ENCODE measurements around the gene DNAJC1.
"Not testable (repeated sequence)": the region's sequence is repeated elsewhere in the genome, so short reads cannot be mapped to it uniquely, and the experiment has no call there.

The DNAJC1 gene

DNA sequence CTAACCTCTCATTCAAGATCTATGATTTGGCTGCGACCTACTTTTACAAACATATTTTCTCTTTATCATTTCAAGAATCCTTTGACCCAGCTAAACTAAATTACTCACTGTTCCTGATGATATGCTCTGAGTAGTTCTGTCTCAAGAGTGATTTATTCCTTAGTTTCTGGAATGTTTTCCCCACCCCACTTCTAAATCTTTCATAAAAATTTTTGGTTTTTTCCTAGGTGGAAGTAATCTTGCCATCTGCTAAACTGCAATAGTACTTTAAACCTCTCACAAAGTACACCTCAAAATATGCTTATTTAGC, 170.8 kb downstream of the DNAJC1 start:
- H3K36me3 ChIP-seq (ENCODE audit: control insufficient read depth, insufficient read depth, low read length), result peaks cover 3% of the 10 kb centered on the region
- peaks cover 6% of the 10 kb centered on the region for H3K9me3 ChIP-seq (ENCODE audit: control insufficient read depth, low read length)
- no peaks in the 10 kb centered on the region for H3K27me3 ChIP-seq (ENCODE audit: control insufficient read depth, insufficient read depth, low read length, poor library complexity, severe bottlenecking)
- no peaks in the 10 kb centered on the region for H3K4me1 ChIP-seq (ENCODE audit: control insufficient read depth, insufficient read depth, low read length)
- 84 to 92% methylated on average over 1 of the region's 1 CpG for WGBS, 2 experiments
- no peak overlapping the region for H3K4me3 ChIP-seq (ENCODE audit: insufficient read depth, low read depth, low read length)
- no peak overlapping the region for H3K27ac ChIP-seq (ENCODE audit: insufficient read depth, low read depth, low read length, poor library complexity, severe bottlenecking)

DNA sequence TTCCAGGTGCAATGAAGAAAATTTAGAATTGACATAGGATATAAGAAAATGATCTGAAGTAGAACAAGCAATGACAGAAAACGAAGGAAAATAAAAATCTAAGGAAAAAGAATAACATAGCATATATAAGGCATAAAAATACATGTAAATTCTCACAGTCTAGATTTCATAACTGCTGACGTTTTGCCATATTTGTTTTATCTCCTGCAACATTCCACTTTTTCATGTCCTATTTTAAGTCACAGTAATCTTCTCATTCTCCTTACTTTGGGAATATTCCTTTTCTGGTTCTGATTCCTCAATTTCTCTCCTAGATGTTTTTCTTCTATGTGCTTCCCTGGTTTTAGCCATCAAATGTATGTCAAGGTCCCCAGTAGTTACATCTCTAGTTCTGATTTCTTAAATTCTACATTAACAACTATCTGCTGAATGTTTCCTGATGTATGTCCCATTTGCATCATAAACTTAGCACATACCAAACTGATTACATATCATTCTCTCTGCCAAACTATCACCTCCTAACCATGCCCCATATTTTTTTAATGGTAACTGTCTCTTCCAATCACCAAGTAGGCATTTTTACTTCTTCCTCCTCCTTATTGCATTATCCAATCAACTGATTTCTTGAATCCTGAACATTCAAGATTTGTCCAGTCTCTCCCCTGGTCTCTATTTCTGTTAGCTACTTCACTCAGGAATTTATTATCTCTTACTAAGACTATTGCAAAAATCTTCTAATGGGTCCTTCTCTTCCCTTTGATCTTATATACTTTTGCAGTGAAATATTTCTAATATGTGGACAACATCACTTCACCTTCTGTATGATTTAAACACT, 171.3 kb downstream of the DNAJC1 start:
- Histone ChIP-seq H3K27ac (ENCODE audit: insufficient read depth, low read depth, low read length, poor library complexity, severe bottlenecking) (no peak overlapping the region), H3K4me3 (ENCODE audit: insufficient read depth, low read depth, low read length) (no peak overlapping the region), H3K9me3 (ENCODE audit: control insufficient read depth, low read length) (peaks cover 6% of the 10 kb centered on the region), H3K4me1 (ENCODE audit: control insufficient read depth, insufficient read depth, low read length) (no peaks in the 10 kb centered on the region), H3K27me3 (ENCODE audit: control insufficient read depth, insufficient read depth, low read length, poor library complexity, severe bottlenecking) (no peaks in the 10 kb centered on the region), H3K36me3 (ENCODE audit: control insufficient read depth, insufficient read depth, low read length) (peaks cover 3% of the 10 kb centered on the region)
- WGBS, 2 experiments, result 85 to 92% methylated on average over 1 to 2 of the region's 2 CpGs

DNA sequence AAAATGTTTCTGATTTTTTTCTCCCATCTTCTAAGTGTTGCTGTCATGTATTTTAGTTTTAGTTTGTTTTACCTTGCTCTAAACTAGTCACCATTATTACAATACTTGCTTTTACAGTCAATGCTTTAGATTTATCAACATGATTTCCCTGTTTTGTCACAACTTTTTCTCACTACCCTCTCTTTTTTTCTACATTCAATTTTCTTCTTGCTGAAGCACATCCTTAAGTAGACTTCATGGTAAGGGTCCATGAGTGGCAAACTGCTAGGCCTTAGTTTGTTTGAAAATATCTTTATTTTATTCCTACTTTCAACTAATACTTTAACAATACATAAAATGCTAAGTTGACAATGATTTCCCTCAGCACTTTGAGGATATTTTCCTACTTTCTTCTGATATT, 173.5 kb downstream of the DNAJC1 start:
- H3K36me3 ChIP-seq (ENCODE audit: control insufficient read depth, insufficient read depth, low read length), result peaks cover 3% of the 10 kb centered on the region
- no peak overlapping the region for H3K4me3 ChIP-seq (ENCODE audit: insufficient read depth, low read depth, low read length)
- no peaks in the 10 kb centered on the region for H3K4me1 ChIP-seq (ENCODE audit: control insufficient read depth, insufficient read depth, low read length)
- no peaks in the 10 kb centered on the region for H3K27me3 ChIP-seq (ENCODE audit: control insufficient read depth, insufficient read depth, low read length, poor library complexity, severe bottlenecking)
- H3K9me3 ChIP-seq (ENCODE audit: control insufficient read depth, low read length), result peaks cover 6% of the 10 kb centered on the region
- no peak overlapping the region for H3K27ac ChIP-seq (ENCODE audit: insufficient read depth, low read depth, low read length, poor library complexity, severe bottlenecking)

DNA sequence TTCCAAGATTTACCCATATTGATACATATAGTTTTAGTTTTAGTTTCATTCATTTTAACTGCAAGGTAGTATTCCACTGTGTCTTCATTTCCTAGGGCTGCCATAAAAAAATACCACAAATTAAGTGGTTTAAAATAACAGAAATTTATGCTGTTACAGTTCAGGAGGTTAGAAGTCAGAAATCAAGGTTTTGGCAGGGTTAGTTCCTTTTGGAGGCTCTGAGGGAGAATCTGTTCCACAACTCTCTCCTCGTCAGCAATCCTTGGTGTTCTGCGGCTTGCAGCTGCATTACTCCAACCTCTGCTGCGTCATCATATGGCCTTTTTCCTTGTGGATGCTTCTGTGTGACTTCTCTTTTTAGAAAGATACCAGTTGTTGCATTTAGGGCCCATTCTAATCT, 176.2 kb downstream of the DNAJC1 start:
- peaks cover 3% of the 10 kb centered on the region for H3K36me3 ChIP-seq (ENCODE audit: control insufficient read depth, insufficient read depth, low read length)
- H3K27ac ChIP-seq (ENCODE audit: insufficient read depth, low read depth, low read length, poor library complexity, severe bottlenecking), result no peak overlapping the region
- H3K27me3 ChIP-seq (ENCODE audit: control insufficient read depth, insufficient read depth, low read length, poor library complexity, severe bottlenecking), result no peaks in the 10 kb centered on the region
- no peaks in the 10 kb centered on the region for H3K4me1 ChIP-seq (ENCODE audit: control insufficient read depth, insufficient read depth, low read length)
- no peak overlapping the region for H3K4me3 ChIP-seq (ENCODE audit: insufficient read depth, low read depth, low read length)
- 96 to 97% methylated on average over 3 of the region's 3 CpGs for WGBS, 2 experiments
- H3K9me3 ChIP-seq (ENCODE audit: control insufficient read depth, low read length), result no peaks in the 10 kb centered on the region

DNA sequence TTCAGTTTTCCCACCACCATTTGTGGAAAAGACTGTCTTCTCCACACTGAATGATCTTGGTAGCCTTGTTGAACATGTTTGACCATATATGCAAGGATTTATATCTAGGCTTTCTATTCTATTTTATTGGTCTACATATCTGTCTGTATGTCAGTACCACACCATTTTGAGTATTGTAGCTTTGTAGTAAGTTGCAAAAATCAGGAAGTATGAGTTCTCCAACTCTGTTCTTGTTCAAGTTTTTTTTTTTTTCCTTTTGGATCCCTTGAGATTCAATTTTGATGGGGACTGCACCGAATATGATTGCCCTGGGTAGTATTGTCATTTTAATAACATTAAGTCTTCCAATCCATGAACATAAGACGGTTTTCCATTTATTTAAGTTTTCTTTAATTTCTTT, 176.8 kb downstream of the DNAJC1 start:
- Histone ChIP-seq H3K27me3 (ENCODE audit: control insufficient read depth, insufficient read depth, low read length, poor library complexity, severe bottlenecking) (no peaks in the 10 kb centered on the region), H3K4me3 (ENCODE audit: insufficient read depth, low read depth, low read length) (no peak overlapping the region), H3K4me1 (ENCODE audit: control insufficient read depth, insufficient read depth, low read length) (no peaks in the 10 kb centered on the region), H3K9me3 (ENCODE audit: control insufficient read depth, low read length) (no peaks in the 10 kb centered on the region), H3K27ac (ENCODE audit: insufficient read depth, low read depth, low read length, poor library complexity, severe bottlenecking) (no peak overlapping the region), H3K36me3 (ENCODE audit: control insufficient read depth, insufficient read depth, low read length) (peaks cover 3% of the 10 kb centered on the region)
- 94 to 100% methylated on average over 1 of the region's 2 CpGs for WGBS, 2 experiments

DNA sequence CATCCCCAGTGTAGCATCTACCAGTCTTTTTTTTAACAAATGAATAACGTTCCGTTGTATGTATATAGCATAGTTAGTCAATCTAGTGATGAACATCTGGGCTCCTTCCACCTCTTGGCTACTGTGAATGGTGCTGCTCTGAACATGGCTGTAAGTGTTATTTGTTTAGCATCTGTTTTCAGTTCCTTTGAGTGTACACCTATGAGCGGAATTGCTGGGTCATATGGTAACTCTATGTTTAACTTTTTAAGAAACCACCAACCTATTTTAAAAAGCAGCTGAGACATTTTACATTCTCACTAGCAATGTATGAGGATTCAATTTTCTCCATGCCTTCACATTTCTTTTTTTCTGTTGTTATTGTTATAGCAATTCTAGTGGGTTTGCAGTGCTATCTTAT, 178.2 kb downstream of the DNAJC1 start:
- Histone ChIP-seq H3K4me1 (ENCODE audit: control insufficient read depth, insufficient read depth, low read length) (no peaks in the 10 kb centered on the region), H3K36me3 (ENCODE audit: control insufficient read depth, insufficient read depth, low read length) (no peaks in the 10 kb centered on the region), H3K27ac (ENCODE audit: insufficient read depth, low read depth, low read length, poor library complexity, severe bottlenecking) (no peak overlapping the region), H3K9me3 (ENCODE audit: control insufficient read depth, low read length) (no peaks in the 10 kb centered on the region), H3K4me3 (ENCODE audit: insufficient read depth, low read depth, low read length) (no peak overlapping the region), H3K27me3 (ENCODE audit: control insufficient read depth, insufficient read depth, low read length, poor library complexity, severe bottlenecking) (no peaks in the 10 kb centered on the region)
- WGBS, 2 experiments, result 98 to 100% methylated on average over 3 of the region's 3 CpGs

DNA sequence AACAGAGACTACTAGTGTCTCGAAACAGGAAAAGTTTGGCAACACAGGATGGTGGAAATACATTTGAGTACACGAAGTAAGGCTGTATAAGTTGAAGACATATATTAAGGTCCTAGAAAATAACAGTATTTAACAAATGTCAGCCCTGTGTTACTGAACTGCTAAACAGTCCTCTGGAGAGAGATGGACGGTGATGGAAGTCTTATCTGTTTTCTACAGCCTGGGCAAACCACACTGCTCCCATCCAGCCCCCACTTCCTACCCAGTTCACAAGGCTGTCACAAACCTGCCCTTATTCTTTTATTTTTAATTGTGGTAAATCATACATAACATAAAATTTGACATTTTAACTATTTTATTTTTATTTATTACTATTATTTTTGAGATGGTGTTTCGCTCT, 179.1 kb downstream of the DNAJC1 start:
- no peaks in the 10 kb centered on the region for H3K9me3 ChIP-seq (ENCODE audit: control insufficient read depth, low read length)
- no peaks in the 10 kb centered on the region for H3K4me1 ChIP-seq (ENCODE audit: control insufficient read depth, insufficient read depth, low read length)
- 94 to 95% methylated on average over 4 of the region's 4 CpGs for WGBS, 2 experiments
- no peaks in the 10 kb centered on the region for H3K27me3 ChIP-seq (ENCODE audit: control insufficient read depth, insufficient read depth, low read length, poor library complexity, severe bottlenecking)
- H3K27ac ChIP-seq (ENCODE audit: insufficient read depth, low read depth, low read length, poor library complexity, severe bottlenecking), result no peak overlapping the region
- no peaks in the 10 kb centered on the region for H3K36me3 ChIP-seq (ENCODE audit: control insufficient read depth, insufficient read depth, low read length)
- no peak overlapping the region for H3K4me3 ChIP-seq (ENCODE audit: insufficient read depth, low read depth, low read length)

DNA sequence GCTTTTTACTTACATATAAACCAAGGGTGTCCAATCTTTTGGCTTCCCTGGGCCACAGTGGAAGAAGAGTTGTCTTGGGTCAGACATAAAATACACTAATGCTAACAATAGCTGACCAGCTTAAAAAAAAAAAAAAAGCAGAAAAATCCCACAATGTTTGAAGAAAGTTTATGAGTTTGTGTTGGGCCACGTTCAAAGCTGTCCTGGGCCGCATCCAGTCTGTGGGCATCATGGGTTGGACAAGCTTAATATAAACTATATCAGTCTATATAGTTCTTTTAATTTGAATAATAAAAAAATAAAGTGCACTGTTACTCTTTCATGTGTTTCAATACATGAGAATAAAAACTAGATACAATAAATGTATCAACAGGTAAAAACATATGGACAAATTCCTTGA, 179.9 kb downstream of the DNAJC1 start:
- Histone ChIP-seq H3K4me3 (ENCODE audit: insufficient read depth, low read depth, low read length) (no peak overlapping the region), H3K27ac (ENCODE audit: insufficient read depth, low read depth, low read length, poor library complexity, severe bottlenecking) (no peak overlapping the region), H3K9me3 (ENCODE audit: control insufficient read depth, low read length) (no peaks in the 10 kb centered on the region), H3K27me3 (ENCODE audit: control insufficient read depth, insufficient read depth, low read length, poor library complexity, severe bottlenecking) (no peaks in the 10 kb centered on the region), H3K4me1 (ENCODE audit: control insufficient read depth, insufficient read depth, low read length) (no peaks in the 10 kb centered on the region), H3K36me3 (ENCODE audit: control insufficient read depth, insufficient read depth, low read length) (no peaks in the 10 kb centered on the region)
- no CpG with 5 or more reads among the region's 2 CpGs for WGBS, 2 experiments

DNA sequence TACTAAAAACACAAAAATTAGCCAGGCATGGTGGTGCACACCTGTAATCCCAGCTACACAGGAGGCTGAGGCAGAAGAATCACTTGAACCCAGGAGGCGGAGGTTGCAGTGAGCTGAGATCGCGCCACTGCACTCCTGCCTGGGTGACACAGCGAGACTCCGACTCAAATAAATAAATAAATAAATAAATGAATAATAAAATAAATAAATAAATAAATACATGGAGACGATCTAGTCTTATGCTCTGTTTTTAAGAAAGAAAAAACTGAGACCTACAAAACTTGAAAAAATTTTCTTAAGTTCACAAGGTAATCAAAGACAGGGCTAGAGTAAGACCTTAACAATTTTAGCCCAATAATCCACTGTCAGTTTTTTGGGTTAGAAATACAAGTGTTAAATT, 181.3 kb downstream of the DNAJC1 start:
- not testable (repeated sequence) for H3K27ac ChIP-seq (ENCODE audit: insufficient read depth, low read depth, low read length, poor library complexity, severe bottlenecking); H3K9me3 ChIP-seq (ENCODE audit: control insufficient read depth, low read length); H3K27me3 ChIP-seq (ENCODE audit: control insufficient read depth, insufficient read depth, low read length, poor library complexity, severe bottlenecking); H3K36me3 ChIP-seq (ENCODE audit: control insufficient read depth, insufficient read depth, low read length); H3K4me3 ChIP-seq (ENCODE audit: insufficient read depth, low read depth, low read length); H3K4me1 ChIP-seq (ENCODE audit: control insufficient read depth, insufficient read depth, low read length)
- WGBS, 2 experiments, result 98 to 100% methylated on average over 4 of the region's 6 CpGs

DNA sequence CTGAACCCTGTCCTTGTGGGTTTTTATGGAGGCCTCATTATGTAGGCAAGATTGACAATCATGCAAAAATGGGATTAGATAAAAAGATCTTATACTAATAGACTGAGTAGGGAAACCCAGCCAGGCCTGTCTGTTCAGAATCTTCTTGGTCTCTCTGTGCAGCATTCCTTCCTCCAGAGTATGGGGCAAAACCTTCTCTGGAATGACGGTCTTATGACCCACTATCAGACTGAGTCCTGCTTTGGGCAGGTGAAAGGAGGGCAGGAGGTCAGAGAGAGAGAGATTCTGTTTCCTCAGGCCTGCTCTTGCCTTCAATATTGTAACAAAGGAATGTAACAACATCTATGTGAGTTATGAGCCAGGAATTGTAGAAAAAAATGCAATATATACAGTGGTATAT, 182.6 kb downstream of the DNAJC1 start:
- no peak overlapping the region for H3K4me3 ChIP-seq (ENCODE audit: insufficient read depth, low read depth, low read length)
- H3K27ac ChIP-seq (ENCODE audit: insufficient read depth, low read depth, low read length, poor library complexity, severe bottlenecking), result no peak overlapping the region
- H3K4me1 ChIP-seq (ENCODE audit: control insufficient read depth, insufficient read depth, low read length), result no peaks in the 10 kb centered on the region
- no peaks in the 10 kb centered on the region for H3K36me3 ChIP-seq (ENCODE audit: control insufficient read depth, insufficient read depth, low read length)
- no peaks in the 10 kb centered on the region for H3K9me3 ChIP-seq (ENCODE audit: control insufficient read depth, low read length)
- H3K27me3 ChIP-seq (ENCODE audit: control insufficient read depth, insufficient read depth, low read length, poor library complexity, severe bottlenecking), result no peaks in the 10 kb centered on the region
- 88 to 95% methylated on average over 1 of the region's 1 CpG for WGBS, 2 experiments

DNA sequence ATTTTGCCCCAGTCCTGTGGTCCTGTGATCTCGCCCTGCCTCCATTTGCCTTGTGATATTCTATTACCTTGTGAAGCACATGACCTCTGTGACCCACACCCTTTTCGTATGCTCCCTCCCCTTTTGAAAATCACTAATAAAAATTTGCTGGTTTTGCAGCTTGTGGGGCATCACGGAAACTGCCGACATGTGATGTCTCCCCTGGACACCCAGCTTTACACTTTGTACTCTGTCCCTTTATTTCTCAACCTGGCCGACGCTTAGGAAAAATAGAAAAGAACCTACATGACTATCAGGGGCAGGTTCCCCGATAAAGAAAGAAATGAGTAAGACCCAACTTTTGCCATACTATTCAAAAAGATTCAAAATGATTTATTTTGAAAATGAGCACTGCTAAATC, 185.1 kb downstream of the DNAJC1 start:
- H3K27me3 ChIP-seq (ENCODE audit: control insufficient read depth, insufficient read depth, low read length, poor library complexity, severe bottlenecking); H3K27ac ChIP-seq (ENCODE audit: insufficient read depth, low read depth, low read length, poor library complexity, severe bottlenecking); H3K4me1 ChIP-seq (ENCODE audit: control insufficient read depth, insufficient read depth, low read length); H3K36me3 ChIP-seq (ENCODE audit: control insufficient read depth, insufficient read depth, low read length); H3K4me3 ChIP-seq (ENCODE audit: insufficient read depth, low read depth, low read length); H3K9me3 ChIP-seq (ENCODE audit: control insufficient read depth, low read length): not testable (repeated sequence)
- WGBS, 2 experiments, result 83 to 85% methylated on average over 7 of the region's 7 CpGs

All from ectodermal cell (in vitro differentiated cells).